Cardiac muscle cell (in vitro differentiated cells and primary cell): ENCODE measurements around the gene GDPD5. TPM values are rescaled to one million over a fixed set of nuclear protein-coding genes. Genes with fewer than 3 reads are reported as not detected.

Experiments
- DNase-seq, 2 donors: peaks; one replicate each; pipeline versions ENCODE4 v3.0.0 to v3.0.0-alpha.2; 2010 to 2017; ENCODE audit warnings: low read depth in 1 of 2, low spot score in 1 of 2
- H3K27ac ChIP-seq: fragments of 200-600 bp; sonication (generic); 2 replicates; pipeline ENCODE4 v1.5.1; 2016
- H3K27me3 ChIP-seq: fragments of 200-600 bp; sonication (generic); 2 replicates; pipeline ENCODE4 v1.6.0; 2016; ENCODE audit warnings: control low read depth
- H3K36me3 ChIP-seq: fragments of 200-600 bp; sonication (generic); 2 replicates; pipeline ENCODE4 v1.5.1; 2016; ENCODE audit warnings: control low read depth
- H3K4me1 ChIP-seq: fragments of 200-600 bp; sonication (generic); 2 replicates; pipeline ENCODE4 v1.8.1; 2017; ENCODE audit warnings: low read depth, mild to moderate bottlenecking, mixed run types
- H3K4me3 ChIP-seq: fragments of 200-600 bp; sonication (generic); 2 replicates; pipeline ENCODE4 v1.5.1; 2016; ENCODE audit warnings: mild to moderate bottlenecking
- H3K9me3 ChIP-seq: fragments of 200-600 bp; sonication (generic); 2 replicates; pipeline ENCODE4 v1.5.1; 2017; ENCODE audit warnings: low read depth, mild to moderate bottlenecking, control low read depth
- polyA plus RNA-seq: library from polyadenylated mRNA; unstranded; fragments of >200 nt; fragmentation: Nextera tagmentation; extraction: Ambion mirVana; gene quantifications from 2 replicates; pipeline ENCODE4 v1.2.1, GENCODE V29; 2016
- total RNA-seq: library from RNA; depleted of rRNA; stranded (reverse); fragments of >200 nt; gene quantifications from 2 replicates; pipeline ENCODE4 v1.2.3, GENCODE V29; 2016
- TF ChIP-seq, protein P1 (sequence below): IDR thresholded peaks from 2 replicates; pipeline ENCODE4 v1.5.1; 2012; ENCODE audit warnings: low read depth, mild to moderate bottlenecking, low read length

The GDPD5 gene
- total and polyA plus RNA-seq, 2 experiments from 2014 or later: 6.6 to 19.4 TPM

DNA sequence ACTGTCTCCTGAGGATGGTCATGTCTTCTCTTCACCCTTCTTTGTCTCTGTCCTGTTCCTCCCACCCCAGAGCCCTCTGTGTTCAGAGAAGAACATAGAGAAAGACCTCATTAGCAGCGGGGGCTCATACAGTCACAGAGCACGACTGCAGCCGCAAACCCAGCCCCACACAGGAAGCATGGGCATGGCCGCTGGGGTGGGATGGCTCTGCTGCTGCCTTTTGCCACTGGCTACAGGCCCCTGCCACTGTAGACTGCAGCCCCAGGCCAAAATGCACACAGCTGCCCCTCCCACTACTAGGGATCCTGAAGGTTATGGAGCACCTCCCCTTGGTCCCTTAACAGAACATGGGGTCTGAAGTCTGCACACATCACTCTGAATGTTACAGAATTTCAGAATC lies 57.9 kb downstream of the GDPD5 start:
- TF ChIP-seq, protein P1, sequence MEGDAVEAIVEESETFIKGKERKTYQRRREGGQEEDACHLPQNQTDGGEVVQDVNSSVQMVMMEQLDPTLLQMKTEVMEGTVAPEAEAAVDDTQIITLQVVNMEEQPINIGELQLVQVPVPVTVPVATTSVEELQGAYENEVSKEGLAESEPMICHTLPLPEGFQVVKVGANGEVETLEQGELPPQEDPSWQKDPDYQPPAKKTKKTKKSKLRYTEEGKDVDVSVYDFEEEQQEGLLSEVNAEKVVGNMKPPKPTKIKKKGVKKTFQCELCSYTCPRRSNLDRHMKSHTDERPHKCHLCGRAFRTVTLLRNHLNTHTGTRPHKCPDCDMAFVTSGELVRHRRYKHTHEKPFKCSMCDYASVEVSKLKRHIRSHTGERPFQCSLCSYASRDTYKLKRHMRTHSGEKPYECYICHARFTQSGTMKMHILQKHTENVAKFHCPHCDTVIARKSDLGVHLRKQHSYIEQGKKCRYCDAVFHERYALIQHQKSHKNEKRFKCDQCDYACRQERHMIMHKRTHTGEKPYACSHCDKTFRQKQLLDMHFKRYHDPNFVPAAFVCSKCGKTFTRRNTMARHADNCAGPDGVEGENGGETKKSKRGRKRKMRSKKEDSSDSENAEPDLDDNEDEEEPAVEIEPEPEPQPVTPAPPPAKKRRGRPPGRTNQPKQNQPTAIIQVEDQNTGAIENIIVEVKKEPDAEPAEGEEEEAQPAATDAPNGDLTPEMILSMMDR: no peak
- Histone ChIP-seq H3K4me1 (peaks cover 4% of the 10 kb centered on the region), H3K27ac (no peak overlapping the region)

DNA sequence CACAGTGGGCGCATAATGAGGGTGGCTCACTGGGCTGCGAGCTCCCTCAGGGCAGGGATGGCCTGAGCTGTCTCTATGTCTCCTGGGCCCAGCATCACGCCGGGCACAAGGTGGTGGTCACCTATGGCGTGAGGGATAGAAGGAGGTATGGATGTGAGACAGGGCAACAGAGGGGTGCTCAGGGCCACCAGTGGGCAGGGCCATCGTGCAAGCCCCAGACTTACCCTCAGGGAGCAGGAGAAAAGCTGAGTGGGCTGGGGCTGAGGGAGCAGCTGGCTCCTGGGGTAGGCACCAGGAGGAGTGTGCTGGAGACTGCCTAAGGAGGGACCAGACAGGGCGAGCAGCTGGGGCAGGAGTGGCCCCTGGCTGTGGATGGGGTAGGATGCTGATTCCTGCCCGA lies 58.4 kb downstream of the GDPD5 start:
- no peak overlapping the region for H3K27ac ChIP-seq
- no peaks in the 10 kb centered on the region for H3K9me3 ChIP-seq
- TF ChIP-seq, protein P1: no peak
- no peak for DNase-seq
- peaks cover 4% of the 10 kb centered on the region for H3K4me1 ChIP-seq
- no peak overlapping the region for H3K4me3 ChIP-seq
- no peaks in the 10 kb centered on the region for H3K27me3 ChIP-seq
- H3K36me3 ChIP-seq: no peaks in the 10 kb centered on the region

More for the DNA sequence above, 57.9 kb downstream of the GDPD5 start:
- Histone ChIP-seq H3K9me3 (no peaks in the 10 kb centered on the region), H3K27me3 (no peaks in the 10 kb centered on the region), H3K36me3 (no peaks in the 10 kb centered on the region), H3K4me3 (no peak overlapping the region)
- no peak for DNase-seq

GRCh38 chr11:75465701-75466531 lies 59.8 kb downstream of the GDPD5 start:
- Histone ChIP-seq H3K36me3 (no peaks in the 10 kb centered on the region), H3K27ac (no peak overlapping the region), H3K9me3 (no peaks in the 10 kb centered on the region), H3K4me1 (peaks cover under 1% of the 10 kb centered on the region), H3K4me3 (no peak overlapping the region), H3K27me3 (no peaks in the 10 kb centered on the region)
- peak; percentile 20 to 61 for DNase-seq
- TF ChIP-seq, protein P1: no peak

- Histone ChIP-seq H3K4me3 (no peak overlapping the region), H3K9me3 (no peaks in the 10 kb centered on the region), H3K4me1 (no peaks in the 10 kb centered on the region), H3K27ac (no peak overlapping the region), H3K36me3 (no peaks in the 10 kb centered on the region), H3K27me3 (no peaks in the 10 kb centered on the region)
- TF ChIP-seq, protein P1: no peak
- DNase-seq: peak in 1 of 2 donors; percentile 35
Measured at GRCh38 chr11:75463106-75463774, 62.5 kb downstream of the GDPD5 start.

GRCh38 chr11:75462117-75462653 lies 63.6 kb downstream of the GDPD5 start:
- H3K27ac ChIP-seq: no peak overlapping the region
- TF ChIP-seq, protein P1: no peak
- DNase-seq: no peak

More at GRCh38 chr11:75462117-75462653, 63.6 kb downstream of the GDPD5 start:
- no peaks in the 10 kb centered on the region for H3K27me3 ChIP-seq
- H3K4me1 ChIP-seq: no peaks in the 10 kb centered on the region
- no peaks in the 10 kb centered on the region for H3K9me3 ChIP-seq
- no peaks in the 10 kb centered on the region for H3K36me3 ChIP-seq
- H3K4me3 ChIP-seq: no peak overlapping the region
